Neural cell (in vitro differentiated cells): ENCODE data around the gene CTF1.

Experiments used
- EP300 ChIP-seq: fragments of 450-650 bp; conservative IDR thresholded peaks from 2 replicates; pipeline ENCODE4 v1.6.1; 2014; ENCODE audit warnings: antibody characterized with exemption, mild to moderate bottlenecking, moderate library complexity; ENCODE audit not compliant: poor library complexity, severe bottlenecking
- EZH2 ChIP-seq: fragments of 200-600, 300-800 bp; shearing (Covaris generic), sonication (generic); IDR thresholded peaks from 2 replicates; pipeline ENCODE4 v1.6.1; 2014; ENCODE audit warnings: antibody characterized with exemption, low read length, borderline replicate concordance, mild to moderate bottlenecking; ENCODE audit not compliant: insufficient read depth, poor library complexity, severe bottlenecking
- MXI1 ChIP-seq: fragments of 450-650 bp; conservative IDR thresholded peaks from 2 replicates; pipeline ENCODE4 v1.6.1; 2014; ENCODE audit warnings: antibody characterized with exemption, mild to moderate bottlenecking; ENCODE audit not compliant: poor library complexity, severe bottlenecking
- POLR2AphosphoS5 ChIP-seq: IDR thresholded peaks from 2 replicates; pipeline ENCODE4 v1.6.1; 2012
- RAD21 ChIP-seq: fragments of 450-650 bp; conservative IDR thresholded peaks from 2 replicates; pipeline ENCODE4 v1.6.1; 2014; ENCODE audit warnings: antibody characterized with exemption, mild to moderate bottlenecking, moderate library complexity
- SMC3 ChIP-seq: fragments of 450-650 bp; conservative IDR thresholded peaks from 2 replicates; pipeline ENCODE4 v1.6.1; 2014; ENCODE audit warnings: antibody characterized with exemption, mild to moderate bottlenecking, moderate library complexity; ENCODE audit not compliant: poor library complexity
- TAF1 ChIP-seq: IDR thresholded peaks from 2 replicates; pipeline ENCODE4 v1.6.1; 2012; ENCODE audit warnings: low read depth
- TF ChIP-seq, protein P1 (sequence below): fragments of 450-650 bp; IDR thresholded peaks from 2 replicates; pipeline ENCODE4 v1.5.1; 2014; ENCODE audit warnings: antibody characterized with exemption, mild to moderate bottlenecking, moderate library complexity; ENCODE audit not compliant: poor library complexity, severe bottlenecking
- TF ChIP-seq, protein P2 (sequence below): IDR thresholded peaks from 2 replicates; pipeline ENCODE4 v1.6.1; 2012; ENCODE audit warnings: borderline replicate concordance

- TF ChIP-seq RAD21 (no peak), EP300 (no peak), SMC3 (no peak), TAF1 (no peak), POLR2AphosphoS5 (no peak), EZH2 (no peak), MXI1 (no peak)
- TF ChIP-seq, protein P1, sequence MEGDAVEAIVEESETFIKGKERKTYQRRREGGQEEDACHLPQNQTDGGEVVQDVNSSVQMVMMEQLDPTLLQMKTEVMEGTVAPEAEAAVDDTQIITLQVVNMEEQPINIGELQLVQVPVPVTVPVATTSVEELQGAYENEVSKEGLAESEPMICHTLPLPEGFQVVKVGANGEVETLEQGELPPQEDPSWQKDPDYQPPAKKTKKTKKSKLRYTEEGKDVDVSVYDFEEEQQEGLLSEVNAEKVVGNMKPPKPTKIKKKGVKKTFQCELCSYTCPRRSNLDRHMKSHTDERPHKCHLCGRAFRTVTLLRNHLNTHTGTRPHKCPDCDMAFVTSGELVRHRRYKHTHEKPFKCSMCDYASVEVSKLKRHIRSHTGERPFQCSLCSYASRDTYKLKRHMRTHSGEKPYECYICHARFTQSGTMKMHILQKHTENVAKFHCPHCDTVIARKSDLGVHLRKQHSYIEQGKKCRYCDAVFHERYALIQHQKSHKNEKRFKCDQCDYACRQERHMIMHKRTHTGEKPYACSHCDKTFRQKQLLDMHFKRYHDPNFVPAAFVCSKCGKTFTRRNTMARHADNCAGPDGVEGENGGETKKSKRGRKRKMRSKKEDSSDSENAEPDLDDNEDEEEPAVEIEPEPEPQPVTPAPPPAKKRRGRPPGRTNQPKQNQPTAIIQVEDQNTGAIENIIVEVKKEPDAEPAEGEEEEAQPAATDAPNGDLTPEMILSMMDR, result no peak
- TF ChIP-seq, protein P2, sequence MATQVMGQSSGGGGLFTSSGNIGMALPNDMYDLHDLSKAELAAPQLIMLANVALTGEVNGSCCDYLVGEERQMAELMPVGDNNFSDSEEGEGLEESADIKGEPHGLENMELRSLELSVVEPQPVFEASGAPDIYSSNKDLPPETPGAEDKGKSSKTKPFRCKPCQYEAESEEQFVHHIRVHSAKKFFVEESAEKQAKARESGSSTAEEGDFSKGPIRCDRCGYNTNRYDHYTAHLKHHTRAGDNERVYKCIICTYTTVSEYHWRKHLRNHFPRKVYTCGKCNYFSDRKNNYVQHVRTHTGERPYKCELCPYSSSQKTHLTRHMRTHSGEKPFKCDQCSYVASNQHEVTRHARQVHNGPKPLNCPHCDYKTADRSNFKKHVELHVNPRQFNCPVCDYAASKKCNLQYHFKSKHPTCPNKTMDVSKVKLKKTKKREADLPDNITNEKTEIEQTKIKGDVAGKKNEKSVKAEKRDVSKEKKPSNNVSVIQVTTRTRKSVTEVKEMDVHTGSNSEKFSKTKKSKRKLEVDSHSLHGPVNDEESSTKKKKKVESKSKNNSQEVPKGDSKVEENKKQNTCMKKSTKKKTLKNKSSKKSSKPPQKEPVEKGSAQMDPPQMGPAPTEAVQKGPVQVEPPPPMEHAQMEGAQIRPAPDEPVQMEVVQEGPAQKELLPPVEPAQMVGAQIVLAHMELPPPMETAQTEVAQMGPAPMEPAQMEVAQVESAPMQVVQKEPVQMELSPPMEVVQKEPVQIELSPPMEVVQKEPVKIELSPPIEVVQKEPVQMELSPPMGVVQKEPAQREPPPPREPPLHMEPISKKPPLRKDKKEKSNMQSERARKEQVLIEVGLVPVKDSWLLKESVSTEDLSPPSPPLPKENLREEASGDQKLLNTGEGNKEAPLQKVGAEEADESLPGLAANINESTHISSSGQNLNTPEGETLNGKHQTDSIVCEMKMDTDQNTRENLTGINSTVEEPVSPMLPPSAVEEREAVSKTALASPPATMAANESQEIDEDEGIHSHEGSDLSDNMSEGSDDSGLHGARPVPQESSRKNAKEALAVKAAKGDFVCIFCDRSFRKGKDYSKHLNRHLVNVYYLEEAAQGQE, result no peak
These were observed 6.7 kb upstream of the CTF1 start for GRCh38 chr16:30889721-30890120.
